HG03097 (cell line): ENCODE measurements around the gene ASS1.

Source experiments
- ATAC-seq: cut with Tn5 transposase; IDR thresholded peaks from one replicate; pipeline ENCODE4 v1.9.1; 2021; ENCODE audit not compliant: unreplicated experiment, low FRiP score

The ASS1 gene

GRCh38 chr9:130470269-130470668, 25.5 kb downstream of the ASS1 start:
- ATAC-seq, result no peak

- no peak for ATAC-seq
These were observed 26.2 kb downstream of the ASS1 start for GRCh38 chr9:130470950-130471349.

GRCh38 chr9:130471411-130472183, 26.8 kb downstream of the ASS1 start:
- ATAC-seq, result no peak

GRCh38 chr9:130472184-130472705, 27.5 kb downstream of the ASS1 start:
- ATAC-seq, result no peak

GRCh38 chr9:130473009-130473408, 28.2 kb downstream of the ASS1 start:
- ATAC-seq, result no peak

GRCh38 chr9:130473566-130473965, 28.8 kb downstream of the ASS1 start:
- no peak for ATAC-seq

- no peak for ATAC-seq
These were observed 29.3 kb downstream of the ASS1 start for GRCh38 chr9:130474106-130474505.

- ATAC-seq, result no peak
These were observed 31.5 kb downstream of the ASS1 start for GRCh38 chr9:130476151-130476730.

- no peak for ATAC-seq
These were observed 32.8 kb downstream of the ASS1 start for GRCh38 chr9:130477564-130477963.

GRCh38 chr9:130478152-130478551, 33.4 kb downstream of the ASS1 start:
- ATAC-seq, result no peak

GRCh38 chr9:130478736-130479575, 34.2 kb downstream of the ASS1 start:
- no peak for ATAC-seq

GRCh38 chr9:130479587-130479986, 34.8 kb downstream of the ASS1 start:
- ATAC-seq, result no peak

- ATAC-seq, result no peak
These were observed 35.9 kb downstream of the ASS1 start for GRCh38 chr9:130480673-130481072.

GRCh38 chr9:130482463-130482862, 37.7 kb downstream of the ASS1 start:
- no peak for ATAC-seq

- ATAC-seq, result no peak
These were observed 38.7 kb downstream of the ASS1 start for GRCh38 chr9:130483371-130483971.

- ATAC-seq, result no peak
These were observed 39.8 kb downstream of the ASS1 start for GRCh38 chr9:130484362-130485072.

GRCh38 chr9:130486103-130486502, 41.3 kb downstream of the ASS1 start:
- ATAC-seq, result no peak

GRCh38 chr9:130487500-130487899, 42.7 kb downstream of the ASS1 start:
- ATAC-seq, result no peak

- ATAC-seq, result no peak
These were observed 44.0 kb downstream of the ASS1 start for GRCh38 chr9:130488621-130489330.

- no peak for ATAC-seq
These were observed 46.2 kb downstream of the ASS1 start for GRCh38 chr9:130490981-130491380.
